B cell (primary cell): ENCODE results near the gene ITGA7. TPM values are rescaled to one million over a fixed set of nuclear protein-coding genes. Genes with fewer than 3 reads are reported as not detected.

ENCODE experiments used
- ATAC-seq: fragments of 200-7000 bp; cut with Tn5 transposase; one replicate; pipeline ENCODE4 v1.10.0; 2021; ENCODE audit warnings: low read depth, mild to moderate bottlenecking, moderate number of reproducible peaks, moderate library complexity
- CTCF ChIA-PET: fragments of 350-600 bp; sonication (Branson Sonifier 250); formaldehyde crosslinking; loops from one replicate; lab custom pipeline; 2021; ENCODE audit warnings: antibody characterized with exemption, inconsistent platforms; lab: Charles Lee
- POLR2A ChIA-PET: fragments of 350-600 bp; sonication (Branson Sonifier 250); formaldehyde crosslinking; loops from one replicate; lab custom pipeline; 2021; ENCODE audit warnings: antibody characterized with exemption; lab: Charles Lee
- DNase-seq: peaks from one replicate; pipeline ENCODE4 v3.0.0; 2013
- H2AFZ ChIP-seq: 2 replicates; pipeline ENCODE4 v1.6.1; 2012; ENCODE audit warnings: mild to moderate bottlenecking, low read depth, low read length; ENCODE audit not compliant: insufficient read depth, poor library complexity, severe bottlenecking
- H3K27ac ChIP-seq, 2 donors: 1 replicate in 1 of 2; 2 replicates in 1 of 2; pipeline ENCODE4 v1.5.1; 2012 to 2013; ENCODE audit warnings: low read length in 2 of 2, mild to moderate bottlenecking in 2 of 2, moderate library complexity in 1 of 2
- H3K27me3 ChIP-seq, 4 experiments: fragments of 200-600 bp in 1 of 4; sonication (generic) in 1 of 4; replicated peaks in 1 of 4; 1 replicate in 2 of 4; 2 replicates in 2 of 4; pipeline versions ENCODE4 v1.6.1 to v1.7.0; 2013 to 2016; ENCODE audit warnings: low read length in 3 of 4, mild to moderate bottlenecking in 2 of 4, mixed read lengths in 1 of 4, moderate library complexity in 1 of 4; ENCODE audit not compliant: insufficient read depth in 4 of 4, control insufficient read depth in 3 of 4; ENCODE audit errors: control extremely low read depth in 1 of 4
- H3K36me3 ChIP-seq, 2 experiments: replicated peaks in 1 of 2; 1 replicate in 1 of 2; 2 replicates in 1 of 2; pipeline versions ENCODE4 v1.6.1 to v1.7.1; 2013; ENCODE audit warnings: low read length in 1 of 2; ENCODE audit not compliant: insufficient read depth in 2 of 2, control insufficient read depth in 1 of 2; ENCODE audit errors: control extremely low read depth in 1 of 2, extremely low read depth in 1 of 2
- H3K4me1 ChIP-seq, 2 donors: fragments of 200-600 bp in 1 of 2; sonication (generic) in 1 of 2; 1 replicate in 1 of 2; 2 replicates in 1 of 2; pipeline versions ENCODE4 v1.5.1 to v1.6.1; 2013 to 2017; ENCODE audit warnings: low read length in 2 of 2; ENCODE audit not compliant: control insufficient read depth in 2 of 2, insufficient read depth in 2 of 2
- H3K4me2 ChIP-seq: replicated peaks from 2 replicates; pipeline ENCODE3; 2012; ENCODE audit warnings: mild to moderate bottlenecking, low read depth, low read length; ENCODE audit not compliant: poor library complexity, severe bottlenecking
- H3K4me3 ChIP-seq, 5 experiments: fragments of 200-600 bp in 1 of 5; sonication (generic) in 1 of 5; 1 replicate in 3 of 5; 2 replicates in 2 of 5; pipeline versions ENCODE4 v1.5.1 to v1.7.0; 2011 to 2016; ENCODE audit warnings: low read length in 4 of 5, mild to moderate bottlenecking in 4 of 5, low read depth in 2 of 5, control low read depth in 1 of 5, moderate library complexity in 1 of 5; ENCODE audit not compliant: insufficient read depth in 1 of 5; ENCODE audit errors: control extremely low read depth in 1 of 5, extremely low read depth in 1 of 5
- H3K79me2 ChIP-seq: fragments of 200-600 bp; sonication (generic); one replicate; pipeline ENCODE4 v1.6.0; 2016; ENCODE audit warnings: low read length; ENCODE audit not compliant: control insufficient read depth, insufficient read depth
- H3K9ac ChIP-seq: fragments of 200-600 bp; sonication (generic); 2 replicates; pipeline ENCODE4 v1.6.1; 2017; ENCODE audit warnings: mild to moderate bottlenecking, low read length, moderate library complexity
- H3K9me3 ChIP-seq, 3 donors: one replicate each; pipeline versions ENCODE4 v1.6.1 to v1.7.1; 2013; ENCODE audit warnings: low read length in 2 of 3; ENCODE audit not compliant: control insufficient read depth in 2 of 3, insufficient read depth in 1 of 3; ENCODE audit errors: control extremely low read depth in 1 of 3
- H4K20me1 ChIP-seq: 2 replicates; pipeline ENCODE4 v1.6.0; 2012; ENCODE audit warnings: mild to moderate bottlenecking, low read length; ENCODE audit not compliant: insufficient read depth, control insufficient read depth, poor library complexity, severe bottlenecking
- H3K27ac Mint-ChIP-seq: one replicate; pipeline ENCODE4 v1.8.0; 2021; ENCODE audit warnings: mixed read lengths
- H3K27me3 Mint-ChIP-seq: one replicate; pipeline ENCODE4 v1.8.0; 2021; ENCODE audit warnings: mixed read lengths
- H3K4me1 Mint-ChIP-seq: one replicate; pipeline ENCODE4 v1.8.0; 2021; ENCODE audit warnings: mixed read lengths
- H3K4me3 Mint-ChIP-seq: one replicate; pipeline ENCODE4 v1.8.0; 2021; ENCODE audit warnings: mixed read lengths
- H3K9me3 Mint-ChIP-seq: one replicate; pipeline ENCODE4 v1.8.0; 2022; ENCODE audit warnings: mixed read lengths; ENCODE audit not compliant: insufficient read depth
- CTCF ChIP-seq: fragments of 200-600 bp; IDR thresholded peaks from one replicate; pipeline ENCODE4 v1.8.0; 2022; ENCODE audit warnings: antibody characterized with exemption, mild to moderate bottlenecking
- EZH2 ChIP-seq: IDR thresholded peaks from 2 replicates; pipeline ENCODE4 v1.6.1; 2012; ENCODE audit warnings: borderline replicate concordance, low read depth, mild to moderate bottlenecking, moderate library complexity, low read length; ENCODE audit not compliant: insufficient read depth, poor library complexity, severe bottlenecking
- WGBS: methylation state at CpG from one replicate; pipeline ENCODE4 v1.1.5; 2013; ENCODE audit warnings: missing lambda C conversion rate; ENCODE audit not compliant: insufficient coverage; 5-methylcytosine and 5-hydroxymethylcytosine counted together
- intact Hi-C: fragments of 100-400 bp; cut with micrococcal nuclease; formaldehyde crosslinking; loops from one replicate; pipeline ENCODE4 v1.10.0; 2022
- polyA plus RNA-seq: library from polyadenylated mRNA; depleted of rRNA; stranded (reverse); fragments of >200 nt; gene quantifications from 2 replicates; pipeline ENCODE4 v1.2.3, GENCODE V29; 2012
- total RNA-seq, 2 donors: library from RNA; stranded (reverse); fragments of 120-200 nt in 1 of 2; gene quantifications; 1 replicate in 1 of 2; 2 replicates in 1 of 2; pipeline versions ENCODE4 v1.2.3 to v1.2.4, GENCODE V29; 2013 to 2022

ITGA7 gene
- total and polyA plus RNA-seq, 2 donors (not counting 1 experiment from before 2014, with no cell fraction given): 2.4 to 3.3 TPM

GRCh38 chr12:55641595-55641994, 66.1 kb downstream of the ITGA7 start:
- POLR2A ChIA-PET: interaction anchor here (0.6 kb wide), 1 partner anchor 226 kb away, joined by 3 read pairs; no protein-coding TSS in a partner anchor

More at GRCh38 chr12:55641595-55641994, 66.1 kb downstream of the ITGA7 start:
- H3K4me3 Mint-ChIP-seq: peak overlapping the region; percentile 20
- DNase-seq (no peak), ATAC-seq (no peak)
- H3K9me3 ChIP-seq: peaks cover 0 to 6% (median 0%) of the 10 kb centered on the region in 3 donors
- H3K27ac ChIP-seq: peak overlapping the region in 1 of 2 donors; percentile 57
- H3K9ac ChIP-seq: peak overlapping the region; percentile 45
- H3K4me1 ChIP-seq: peaks cover 32 to 36% of the 10 kb centered on the region in 2 donors
- H3K79me2 ChIP-seq: no peaks in the 10 kb centered on the region
- intact Hi-C loops: loop anchor here (10.0 kb wide), 1 partner anchor 283 kb away; the partner anchor contains the start of gene PYM1
- peak overlapping the region; percentile 70 for H3K4me2 ChIP-seq
- no peak overlapping the region for H3K4me3 ChIP-seq
- peaks cover 0 to 10% (median 2%) of the 10 kb centered on the region in 4 experiments for H3K27me3 ChIP-seq
- peaks cover 36% of the 10 kb centered on the region for H3K4me1 Mint-ChIP-seq
- TF ChIP-seq EZH2 (no peak), CTCF (no peak)
- H3K27ac Mint-ChIP-seq: peak overlapping the region; percentile 62
- H4K20me1 ChIP-seq: no peaks in the 10 kb centered on the region
- 92% methylated on average over 5 of the region's 7 CpGs for WGBS
- CTCF ChIA-PET: interaction anchor here (1.0 to 1.9 kb wide), 4 partner anchors 14 to 453 kb away, joined by 3 to 8 read pairs (median 5); no protein-coding TSS in a partner anchor
- no peak overlapping the region for H2AFZ ChIP-seq
- no peaks in the 10 kb centered on the region for H3K9me3 Mint-ChIP-seq
- H3K36me3 ChIP-seq: no peaks in the 10 kb centered on the region
- peaks cover 11% of the 10 kb centered on the region for H3K27me3 Mint-ChIP-seq
